Hepatocyte (in vitro differentiated cells): Measurements from ENCODE around the gene WDR26. TPM values are rescaled to one million over a fixed set of nuclear protein-coding genes. Genes with fewer than 3 reads are reported as not detected.
A peak's percentile ranks its signal among the peaks of the same experiment; 100 is the strongest.

ENCODE experiments used
- DNase-seq: peaks from one replicate; pipeline ENCODE4 v3.0.0-alpha.2; 2016; ENCODE audit warnings: low spot score
- H2AFZ ChIP-seq: fragments of 200-600 bp; sonication (generic); 2 replicates; pipeline ENCODE4 v1.6.0; 2016; ENCODE audit warnings: antibody characterized with exemption, mild to moderate bottlenecking
- H3K27ac ChIP-seq: fragments of 200-600 bp; sonication (generic); 2 replicates; pipeline ENCODE4 v1.5.1; 2016; ENCODE audit warnings: mild to moderate bottlenecking
- H3K27me3 ChIP-seq: fragments of 200-600 bp; sonication (generic); 2 replicates; pipeline ENCODE4 v1.6.1; 2016
- H3K36me3 ChIP-seq: fragments of 200-600 bp; sonication (generic); replicated peaks from 2 replicates; pipeline ENCODE4 v1.5.1; 2016; ENCODE audit warnings: low read depth; ENCODE audit not compliant: insufficient read depth
- H3K4me1 ChIP-seq: fragments of 200-600 bp; sonication (generic); 2 replicates; pipeline ENCODE4 v1.5.1; 2016; ENCODE audit warnings: mild to moderate bottlenecking, moderate library complexity; ENCODE audit not compliant: insufficient read depth
- H3K4me2 ChIP-seq: fragments of 200-600 bp; sonication (generic); 2 replicates; pipeline ENCODE4 v1.6.0; 2016
- H3K4me3 ChIP-seq: fragments of 200-600 bp; sonication (generic); 2 replicates; pipeline ENCODE4 v1.5.1; 2016; ENCODE audit warnings: mild to moderate bottlenecking
- H3K79me2 ChIP-seq: fragments of 200-600 bp; sonication (generic); 2 replicates; pipeline ENCODE4 v1.6.0; 2017; ENCODE audit warnings: mild to moderate bottlenecking
- H3K9me2 ChIP-seq: fragments of 200-600 bp; sonication (generic); replicated peaks from 2 replicates; pipeline ENCODE4 v1.6.0; 2017; ENCODE audit warnings: mild to moderate bottlenecking; ENCODE audit not compliant: insufficient read depth
- H3K9me3 ChIP-seq: fragments of 200-600 bp; sonication (generic); 2 replicates; pipeline ENCODE4 v1.5.1; 2016; ENCODE audit warnings: low read depth, mild to moderate bottlenecking
- H4K20me1 ChIP-seq: fragments of 200-600 bp; sonication (generic); 2 replicates; pipeline ENCODE4 v1.6.0; 2016; ENCODE audit warnings: mild to moderate bottlenecking; ENCODE audit not compliant: insufficient read depth, poor library complexity, severe bottlenecking
- EZH2 ChIP-seq: fragments of 200-600 bp; sonication (generic); IDR thresholded peaks from 2 replicates; pipeline ENCODE4 v1.6.1; 2016; ENCODE audit warnings: antibody characterized with exemption, mild to moderate bottlenecking, borderline replicate concordance
- EZH2phosphoT487 ChIP-seq: fragments of 200-600 bp; sonication (generic); IDR thresholded peaks from one replicate; pipeline ENCODE4 v1.6.1; 2018; ENCODE audit warnings: antibody characterized with exemption, mild to moderate bottlenecking, low read depth, moderate library complexity; ENCODE audit not compliant: unreplicated experiment, severe bottlenecking
- WGBS: methylation state at CpG from one replicate; pipeline ENCODE4 v1.1.6; 2016; ENCODE audit warnings: low lambda C conversion rate; ENCODE audit errors: missing lambda C conversion rate; 5-methylcytosine and 5-hydroxymethylcytosine counted together
- polyA plus RNA-seq: library from polyadenylated mRNA; unstranded; fragments of >200 nt; fragmentation: Nextera tagmentation; extraction: Ambion mirVana; gene quantifications from 2 replicates; pipeline ENCODE4 v1.2.1, GENCODE V29; 2016
- total RNA-seq: library from RNA; depleted of rRNA; stranded (reverse); fragments of >200 nt; gene quantifications from 2 replicates; pipeline ENCODE4 v1.2.3, GENCODE V29; 2014
- TF ChIP-seq, protein P1 (sequence below): fragments of 200-600 bp; sonication (generic); IDR thresholded peaks from 2 replicates; pipeline ENCODE4 v1.5.1; 2016; ENCODE audit warnings: antibody characterized with exemption, mild to moderate bottlenecking; ENCODE audit not compliant: poor library complexity

Gene WDR26
- total and polyA plus RNA-seq, 2 experiments from 2014 or later = 9.4 to 72.1 TPM

DNA sequence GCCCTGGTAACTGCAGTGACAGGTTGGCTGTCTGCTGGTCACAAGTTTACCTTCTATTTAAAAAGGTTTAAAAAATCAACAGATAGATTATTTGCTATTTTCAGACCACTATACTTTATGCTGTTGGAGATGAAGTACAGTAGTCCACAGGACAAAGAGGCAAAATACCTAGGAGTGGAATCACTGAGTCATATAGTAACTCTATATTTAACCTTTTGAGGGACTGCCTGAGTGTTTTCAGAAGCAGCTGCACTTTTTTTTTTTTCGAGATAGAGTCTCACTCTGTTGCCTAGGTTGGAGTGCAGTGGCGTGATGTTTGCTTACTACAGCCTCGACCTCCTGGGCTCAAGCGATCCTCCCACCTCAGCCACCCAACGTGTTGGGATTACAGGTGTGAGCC, 66.2 kb downstream of the WDR26 start:
- Histone ChIP-seq H3K4me3 (no peak overlapping the region), H3K9me2 (no peaks in the 10 kb centered on the region), H2AFZ (no peak overlapping the region), H3K79me2 (peaks cover 46% of the 10 kb centered on the region), H3K4me2 (no peak overlapping the region), H3K27me3 (no peaks in the 10 kb centered on the region), H3K9me3 (no peaks in the 10 kb centered on the region), H3K36me3 (peaks cover 6% of the 10 kb centered on the region), H4K20me1 (no peaks in the 10 kb centered on the region), H3K4me1 (no peaks in the 10 kb centered on the region), H3K27ac (no peak overlapping the region)
- TF ChIP-seq EZH2phosphoT487 (no peak), EZH2 (no peak)
- TF ChIP-seq, protein P1, sequence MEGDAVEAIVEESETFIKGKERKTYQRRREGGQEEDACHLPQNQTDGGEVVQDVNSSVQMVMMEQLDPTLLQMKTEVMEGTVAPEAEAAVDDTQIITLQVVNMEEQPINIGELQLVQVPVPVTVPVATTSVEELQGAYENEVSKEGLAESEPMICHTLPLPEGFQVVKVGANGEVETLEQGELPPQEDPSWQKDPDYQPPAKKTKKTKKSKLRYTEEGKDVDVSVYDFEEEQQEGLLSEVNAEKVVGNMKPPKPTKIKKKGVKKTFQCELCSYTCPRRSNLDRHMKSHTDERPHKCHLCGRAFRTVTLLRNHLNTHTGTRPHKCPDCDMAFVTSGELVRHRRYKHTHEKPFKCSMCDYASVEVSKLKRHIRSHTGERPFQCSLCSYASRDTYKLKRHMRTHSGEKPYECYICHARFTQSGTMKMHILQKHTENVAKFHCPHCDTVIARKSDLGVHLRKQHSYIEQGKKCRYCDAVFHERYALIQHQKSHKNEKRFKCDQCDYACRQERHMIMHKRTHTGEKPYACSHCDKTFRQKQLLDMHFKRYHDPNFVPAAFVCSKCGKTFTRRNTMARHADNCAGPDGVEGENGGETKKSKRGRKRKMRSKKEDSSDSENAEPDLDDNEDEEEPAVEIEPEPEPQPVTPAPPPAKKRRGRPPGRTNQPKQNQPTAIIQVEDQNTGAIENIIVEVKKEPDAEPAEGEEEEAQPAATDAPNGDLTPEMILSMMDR = no peak
- WGBS = 93% methylated on average over 5 of the region's 5 CpGs
- DNase-seq = no peak

DNA sequence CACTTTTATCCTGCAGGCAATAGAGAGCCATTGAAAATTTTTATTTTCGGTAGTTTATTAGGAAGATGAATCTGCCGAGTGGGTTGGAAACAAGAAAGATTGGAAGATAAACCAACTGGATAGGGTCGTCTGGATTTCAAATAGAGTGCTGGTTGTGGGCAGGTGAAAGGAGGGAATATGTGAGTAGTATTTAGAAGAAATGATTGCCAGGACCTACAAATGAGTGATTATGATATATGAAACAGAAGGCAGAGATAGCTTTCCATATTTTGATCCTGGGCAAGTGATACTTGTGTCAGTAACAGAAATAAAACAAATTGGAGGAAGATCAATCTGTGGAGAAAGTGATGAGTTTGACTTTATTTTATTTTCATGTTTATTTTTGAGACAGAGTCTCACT, 75.4 kb downstream of the WDR26 start:
- Histone ChIP-seq H3K27ac (no peak overlapping the region), H3K27me3 (no peaks in the 10 kb centered on the region), H3K79me2 (peaks cover 70% of the 10 kb centered on the region), H3K4me3 (no peak overlapping the region), H2AFZ (no peak overlapping the region), H3K36me3 (no peaks in the 10 kb centered on the region), H3K4me2 (peak overlapping the region; percentile 90), H3K9me3 (no peaks in the 10 kb centered on the region), H3K4me1 (peaks cover 10% of the 10 kb centered on the region), H3K9me2 (no peaks in the 10 kb centered on the region), H4K20me1 (peaks cover 6% of the 10 kb centered on the region)
- no peak for DNase-seq
- TF ChIP-seq EZH2phosphoT487 = no peak
- TF ChIP-seq, protein P1 = no peak
- TF ChIP-seq EZH2 = no peak
- WGBS = 86% methylated on average over 3 of the region's 3 CpGs

DNA sequence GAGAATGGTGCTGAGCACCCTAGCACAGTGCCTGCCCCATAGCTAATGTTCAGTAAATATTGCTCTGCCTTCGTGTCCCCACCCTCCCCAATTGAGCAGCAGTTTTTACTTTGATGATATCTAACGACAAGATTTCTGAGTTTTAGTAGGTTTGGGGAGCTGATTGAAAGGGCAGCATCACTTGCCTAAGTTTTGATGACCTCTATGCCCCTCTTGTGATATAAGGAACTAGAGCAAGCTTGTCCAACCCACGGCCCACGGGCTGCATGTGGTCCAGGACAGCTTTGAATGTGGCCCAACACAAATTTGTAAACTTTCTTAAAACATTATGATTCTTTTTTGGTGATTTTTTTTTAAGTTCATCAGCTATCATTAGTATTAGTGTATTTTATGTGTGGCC, 76.4 kb downstream of the WDR26 start:
- TF ChIP-seq, protein P1 = no peak
- TF ChIP-seq EZH2phosphoT487 (no peak), EZH2 (no peak)
- DNase-seq = no peak
- Histone ChIP-seq H3K27me3 (no peaks in the 10 kb centered on the region), H3K27ac (peak overlapping the region; percentile 84), H3K9me3 (no peaks in the 10 kb centered on the region), H3K9me2 (no peaks in the 10 kb centered on the region), H3K4me2 (peak overlapping the region; percentile 90), H4K20me1 (peaks cover 6% of the 10 kb centered on the region), H2AFZ (no peak overlapping the region), H3K4me1 (peaks cover 10% of the 10 kb centered on the region), H3K79me2 (peaks cover 60% of the 10 kb centered on the region), H3K36me3 (no peaks in the 10 kb centered on the region), H3K4me3 (peak overlapping the region; percentile 82)
- 53% methylated on average over 4 of the region's 4 CpGs for WGBS
